ENCODE data around the gene DNAJB12. TPM values are rescaled to one million over a fixed set of nuclear protein-coding genes. Genes with fewer than 3 reads are reported as not detected.
A peak's percentile ranks its signal among the peaks of the same experiment; 100 is the strongest.

DNAJB12 gene
- total RNA-seq, 1 experiment from 2014 or later, result 27.6 TPM

- DNase-seq, result peak; percentile 69
- Histone ChIP-seq H4K8ac (replicated peaks; ENCODE audit: insufficient read length, low read depth, low read length) (no peak overlapping the region), H2BK15ac (ENCODE audit: low read depth, low read length) (no peak overlapping the region), H2BK20ac (ENCODE audit: low read depth, low read length, poor library complexity, severe bottlenecking) (no peak overlapping the region), H3K4me2 (ENCODE audit: insufficient read depth, insufficient read length, low read length) (no peak overlapping the region), H2BK5ac (ENCODE audit: insufficient read length, low read length) (no peak overlapping the region), H4K5ac (ENCODE audit: insufficient read length, low read depth, low read length) (no peak overlapping the region), H3K27me3 (ENCODE audit: insufficient read depth, low read length) (no peaks in the 10 kb centered on the region), H3K9me3 (ENCODE audit: control insufficient read depth, low read depth, low read length) (no peaks in the 10 kb centered on the region), H3K4me1 (ENCODE audit: insufficient read depth, low read length) (peaks cover 9% of the 10 kb centered on the region; the same call in 1 of the 2 replicates), H3T11ph (ENCODE audit: low read length) (no peak overlapping the region), H2BK120ac (ENCODE audit: low read depth, low read length, poor library complexity, severe bottlenecking) (no peak overlapping the region), H3K9ac (ENCODE audit: extremely low read depth, insufficient read length, low read length) (no peak overlapping the region), H3K14ac (ENCODE audit: insufficient read depth, low read length) (no peak overlapping the region), H3K56ac (ENCODE audit: insufficient read length, low read depth, low read length) (no peak overlapping the region), H2AK5ac (ENCODE audit: insufficient read length, low read length) (no peak overlapping the region), H3K79me1 (ENCODE audit: insufficient read depth, low read depth, low read length, poor library complexity, severe bottlenecking) (no peaks in the 10 kb centered on the region), H4K20me1 (ENCODE audit: control insufficient read depth, insufficient read depth, insufficient read length) (no peaks in the 10 kb centered on the region), H3K23ac (ENCODE audit: insufficient read length, low read depth, low read length) (no peak overlapping the region), H4K91ac (ENCODE audit: insufficient read length, low read depth, low read length) (no peak overlapping the region), H3K27ac (ENCODE audit: insufficient read length, low read depth, low read length) (no peak overlapping the region), H3K18ac (ENCODE audit: insufficient read length, low read depth, low read length) (no peak overlapping the region), H3K4ac (ENCODE audit: low read depth, low read length) (no peak overlapping the region), H2AFZ (ENCODE audit: low read length) (peak overlapping the region; percentile 17), H3K23me2 (ENCODE audit: insufficient read length, low read depth, low read length, poor library complexity, severe bottlenecking) (no peaks in the 10 kb centered on the region), H3K79me2 (ENCODE audit: insufficient read depth, low read length) (no peaks in the 10 kb centered on the region), H2BK12ac (ENCODE audit: insufficient read length, low read depth, low read length) (no peak overlapping the region)
- H3K9me3 Mint-ChIP-seq, result no peaks in the 10 kb centered on the region; a peak in 1 of 5 replicates
- TF ChIP-seq, protein P1, sequence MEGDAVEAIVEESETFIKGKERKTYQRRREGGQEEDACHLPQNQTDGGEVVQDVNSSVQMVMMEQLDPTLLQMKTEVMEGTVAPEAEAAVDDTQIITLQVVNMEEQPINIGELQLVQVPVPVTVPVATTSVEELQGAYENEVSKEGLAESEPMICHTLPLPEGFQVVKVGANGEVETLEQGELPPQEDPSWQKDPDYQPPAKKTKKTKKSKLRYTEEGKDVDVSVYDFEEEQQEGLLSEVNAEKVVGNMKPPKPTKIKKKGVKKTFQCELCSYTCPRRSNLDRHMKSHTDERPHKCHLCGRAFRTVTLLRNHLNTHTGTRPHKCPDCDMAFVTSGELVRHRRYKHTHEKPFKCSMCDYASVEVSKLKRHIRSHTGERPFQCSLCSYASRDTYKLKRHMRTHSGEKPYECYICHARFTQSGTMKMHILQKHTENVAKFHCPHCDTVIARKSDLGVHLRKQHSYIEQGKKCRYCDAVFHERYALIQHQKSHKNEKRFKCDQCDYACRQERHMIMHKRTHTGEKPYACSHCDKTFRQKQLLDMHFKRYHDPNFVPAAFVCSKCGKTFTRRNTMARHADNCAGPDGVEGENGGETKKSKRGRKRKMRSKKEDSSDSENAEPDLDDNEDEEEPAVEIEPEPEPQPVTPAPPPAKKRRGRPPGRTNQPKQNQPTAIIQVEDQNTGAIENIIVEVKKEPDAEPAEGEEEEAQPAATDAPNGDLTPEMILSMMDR (conservative IDR thresholded peaks at IDR 0.05), result no peak
- H3K36me3 Mint-ChIP-seq (ENCODE audit: insufficient read depth in 1 of 3, low read depth in 3 of 3), result no peaks in the 10 kb centered on the region; a peak in 1 of 7 replicates
- H3K4me1 Mint-ChIP-seq, result peaks cover 22 to 24% of the 10 kb centered on the region in 2 experiments
- peak overlapping the region in 1 of 3 experiments; percentile 27; a peak in 1 of 7 replicates for H3K27ac Mint-ChIP-seq
- peaks cover 4% of the 10 kb centered on the region for H3K27me3 Mint-ChIP-seq (ENCODE audit: low read depth)
- no CpG with 5 or more reads among the region's 11 CpGs for WGBS (ENCODE audit: extremely low coverage, insufficient read length, low lambda C conversion rate)
- no peak overlapping the region for H3K4me3 Mint-ChIP-seq
These were observed 44.5 kb downstream of the DNAJB12 start for GRCh38 chr10:72310241-72310633.
